ENCODE results near the gene KLHDC8B. TPM values are rescaled to one million over a fixed set of nuclear protein-coding genes. Genes with fewer than 3 reads are reported as not detected.
"Not testable (repeated sequence)": the region's sequence is repeated elsewhere in the genome, so short reads cannot be mapped to it uniquely, and the experiment has no call there.

KLHDC8B gene
- total RNA-seq, 1 experiment from 2014 or later = 1.7 TPM

DNA sequence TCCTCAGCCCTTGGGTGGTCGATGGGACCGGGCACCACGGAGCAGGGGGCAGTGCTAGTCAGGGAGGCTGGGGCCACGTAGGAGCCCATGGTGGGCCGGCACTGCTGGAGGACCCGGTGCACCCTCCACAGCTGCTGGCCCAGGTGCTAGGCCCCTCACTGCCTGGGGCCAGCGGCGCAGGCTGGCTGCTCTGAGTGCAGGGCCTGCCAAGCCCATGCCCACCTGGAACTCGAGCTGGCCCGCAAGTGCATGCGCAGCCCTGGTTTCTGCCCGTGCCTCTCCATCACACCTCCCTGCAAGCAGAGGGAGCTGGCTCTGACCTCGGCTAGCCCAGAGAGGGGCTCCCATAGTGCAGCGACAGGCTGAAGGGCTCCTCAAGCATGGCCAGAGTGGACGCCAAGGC lies 42.1 kb downstream of the KLHDC8B start:
- POLR2A ChIA-PET = interaction anchor here (1.1 kb wide), 1 partner anchor 49 kb away, joined by 3 read pairs; no protein-coding TSS in a partner anchor
- intact Hi-C loops (cut with micrococcal nuclease) = no loop called here

DNA sequence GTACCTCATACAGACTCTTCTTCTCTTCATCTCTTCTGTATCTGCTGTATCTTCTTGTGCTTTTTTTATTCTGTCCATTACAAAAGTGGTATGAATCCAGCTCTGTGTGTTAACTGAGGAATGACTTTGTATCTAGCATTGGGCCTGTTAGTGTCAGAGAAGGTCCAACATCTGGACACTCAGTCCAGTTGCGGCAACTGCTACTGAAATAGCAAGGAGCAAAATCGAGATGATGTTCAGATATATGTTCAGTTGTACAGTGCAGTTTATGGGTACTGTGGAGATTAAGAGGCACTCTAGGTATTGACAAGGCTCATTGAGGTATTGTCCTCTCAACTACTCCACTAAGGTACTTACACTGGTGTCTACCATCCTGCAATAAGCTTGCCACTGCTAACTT lies 42.6 kb downstream of the KLHDC8B start:
- Mint-ChIP-seq H3K27ac (ENCODE audit: low read depth, unreplicated experiment) (no peak overlapping the region), H3K9me3 (ENCODE audit: unreplicated experiment) (peaks cover 8% of the 10 kb centered on the region), H3K4me1 (ENCODE audit: insufficient read depth, unreplicated experiment) (no peaks in the 10 kb centered on the region), H3K27me3 (ENCODE audit: insufficient read depth, unreplicated experiment) (no peaks in the 10 kb centered on the region), H3K4me3 (ENCODE audit: unreplicated experiment) (no peak overlapping the region), H3K36me3 (ENCODE audit: insufficient read depth, unreplicated experiment) (no peaks in the 10 kb centered on the region)
- TF ChIP-seq, protein P1, sequence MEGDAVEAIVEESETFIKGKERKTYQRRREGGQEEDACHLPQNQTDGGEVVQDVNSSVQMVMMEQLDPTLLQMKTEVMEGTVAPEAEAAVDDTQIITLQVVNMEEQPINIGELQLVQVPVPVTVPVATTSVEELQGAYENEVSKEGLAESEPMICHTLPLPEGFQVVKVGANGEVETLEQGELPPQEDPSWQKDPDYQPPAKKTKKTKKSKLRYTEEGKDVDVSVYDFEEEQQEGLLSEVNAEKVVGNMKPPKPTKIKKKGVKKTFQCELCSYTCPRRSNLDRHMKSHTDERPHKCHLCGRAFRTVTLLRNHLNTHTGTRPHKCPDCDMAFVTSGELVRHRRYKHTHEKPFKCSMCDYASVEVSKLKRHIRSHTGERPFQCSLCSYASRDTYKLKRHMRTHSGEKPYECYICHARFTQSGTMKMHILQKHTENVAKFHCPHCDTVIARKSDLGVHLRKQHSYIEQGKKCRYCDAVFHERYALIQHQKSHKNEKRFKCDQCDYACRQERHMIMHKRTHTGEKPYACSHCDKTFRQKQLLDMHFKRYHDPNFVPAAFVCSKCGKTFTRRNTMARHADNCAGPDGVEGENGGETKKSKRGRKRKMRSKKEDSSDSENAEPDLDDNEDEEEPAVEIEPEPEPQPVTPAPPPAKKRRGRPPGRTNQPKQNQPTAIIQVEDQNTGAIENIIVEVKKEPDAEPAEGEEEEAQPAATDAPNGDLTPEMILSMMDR (IDR thresholded peaks at IDR 0.05; ENCODE audit: unreplicated experiment) = no peak
- no peak for DNase-seq (ENCODE audit: unreplicated experiment)
- BruUV-seq (replicated peaks) = no TSS peak
- ChIA-PET POLR2A (interaction anchor here (1.0 to 1.1 kb wide), 2 partner anchors 19 to 48 kb away, joined by 3 read pairs; no protein-coding TSS in a partner anchor), CTCF (interaction anchor here (0.6 to 1.2 kb wide), 3 partner anchors 8 to 286 kb away, joined by 3 read pairs; no protein-coding TSS in a partner anchor)
- intact Hi-C loops (cut with micrococcal nuclease) = no loop called here

More for the DNA sequence above, 42.1 kb downstream of the KLHDC8B start:
- Mint-ChIP-seq H3K4me1 (ENCODE audit: insufficient read depth, unreplicated experiment) (no peaks in the 10 kb centered on the region), H3K27ac (ENCODE audit: low read depth, unreplicated experiment) (no peak overlapping the region), H3K36me3 (ENCODE audit: insufficient read depth, unreplicated experiment) (no peaks in the 10 kb centered on the region), H3K27me3 (ENCODE audit: insufficient read depth, unreplicated experiment) (no peaks in the 10 kb centered on the region), H3K4me3 (ENCODE audit: unreplicated experiment) (no peak overlapping the region), H3K9me3 (ENCODE audit: unreplicated experiment) (peaks cover 8% of the 10 kb centered on the region)
- TF ChIP-seq, protein P1 (IDR thresholded peaks at IDR 0.05; ENCODE audit: unreplicated experiment) = no peak
- DNase-seq (ENCODE audit: unreplicated experiment) = no peak
- BruUV-seq (replicated peaks) = no TSS peak
- CTCF ChIA-PET = interaction anchor here (0.6 to 1.4 kb wide), 5 partner anchors 9 to 82 kb away, joined by 3 read pairs; no protein-coding TSS in a partner anchor

DNA sequence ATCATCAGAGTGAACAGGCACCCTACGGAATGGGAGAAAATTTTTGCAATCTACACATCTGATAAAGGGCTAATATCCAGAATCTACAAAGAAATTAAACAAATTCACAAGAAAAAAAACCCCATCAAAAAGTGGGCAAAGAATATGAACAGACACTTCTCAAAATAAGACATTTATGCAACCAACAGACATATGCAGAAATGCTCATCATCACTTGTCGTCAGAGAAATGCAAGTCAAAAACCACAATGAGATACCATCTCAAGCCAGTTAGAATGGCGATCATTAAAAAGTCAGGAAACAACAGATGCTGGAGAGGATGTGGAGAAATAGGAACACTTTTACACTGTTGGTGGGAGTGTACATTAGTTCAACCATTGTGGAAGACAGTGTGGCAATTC lies 45.3 kb downstream of the KLHDC8B start:
- DNase-seq (ENCODE audit: unreplicated experiment); H3K27me3 Mint-ChIP-seq (ENCODE audit: insufficient read depth, unreplicated experiment); H3K4me3 Mint-ChIP-seq (ENCODE audit: unreplicated experiment); H3K36me3 Mint-ChIP-seq (ENCODE audit: insufficient read depth, unreplicated experiment); H3K27ac Mint-ChIP-seq (ENCODE audit: low read depth, unreplicated experiment); intact Hi-C loops (cut with micrococcal nuclease); BruUV-seq (replicated peaks); H3K9me3 Mint-ChIP-seq (ENCODE audit: unreplicated experiment); H3K4me1 Mint-ChIP-seq (ENCODE audit: insufficient read depth, unreplicated experiment); CTCF ChIA-PET: not testable (repeated sequence)
- POLR2A ChIA-PET = interaction anchor here (0.8 kb wide), 1 partner anchor 44 kb away, joined by 3 read pairs; no protein-coding TSS in a partner anchor

DNA sequence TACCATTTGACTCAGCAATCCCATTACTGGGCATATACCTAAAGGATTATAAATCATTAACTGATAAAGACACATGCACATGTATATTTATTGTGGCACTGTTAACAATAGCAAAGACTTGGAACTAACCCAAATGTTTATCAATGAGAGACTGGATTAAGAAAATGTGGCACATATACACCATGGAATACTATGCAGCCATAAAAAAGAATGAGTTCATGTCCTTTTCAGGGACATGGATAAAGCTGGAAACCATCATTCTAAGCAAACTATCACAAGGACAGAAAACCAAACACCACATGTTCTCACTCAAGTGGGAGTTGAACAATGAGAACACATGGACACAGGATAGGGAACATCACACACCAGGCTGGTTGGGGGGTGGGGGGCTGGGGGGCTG lies 45.7 kb downstream of the KLHDC8B start:
- BruUV-seq (replicated peaks); H3K27ac Mint-ChIP-seq (ENCODE audit: low read depth, unreplicated experiment): not testable (repeated sequence)
- H3K9me3 Mint-ChIP-seq (ENCODE audit: unreplicated experiment) = peaks cover 12% of the 10 kb centered on the region

DNA sequence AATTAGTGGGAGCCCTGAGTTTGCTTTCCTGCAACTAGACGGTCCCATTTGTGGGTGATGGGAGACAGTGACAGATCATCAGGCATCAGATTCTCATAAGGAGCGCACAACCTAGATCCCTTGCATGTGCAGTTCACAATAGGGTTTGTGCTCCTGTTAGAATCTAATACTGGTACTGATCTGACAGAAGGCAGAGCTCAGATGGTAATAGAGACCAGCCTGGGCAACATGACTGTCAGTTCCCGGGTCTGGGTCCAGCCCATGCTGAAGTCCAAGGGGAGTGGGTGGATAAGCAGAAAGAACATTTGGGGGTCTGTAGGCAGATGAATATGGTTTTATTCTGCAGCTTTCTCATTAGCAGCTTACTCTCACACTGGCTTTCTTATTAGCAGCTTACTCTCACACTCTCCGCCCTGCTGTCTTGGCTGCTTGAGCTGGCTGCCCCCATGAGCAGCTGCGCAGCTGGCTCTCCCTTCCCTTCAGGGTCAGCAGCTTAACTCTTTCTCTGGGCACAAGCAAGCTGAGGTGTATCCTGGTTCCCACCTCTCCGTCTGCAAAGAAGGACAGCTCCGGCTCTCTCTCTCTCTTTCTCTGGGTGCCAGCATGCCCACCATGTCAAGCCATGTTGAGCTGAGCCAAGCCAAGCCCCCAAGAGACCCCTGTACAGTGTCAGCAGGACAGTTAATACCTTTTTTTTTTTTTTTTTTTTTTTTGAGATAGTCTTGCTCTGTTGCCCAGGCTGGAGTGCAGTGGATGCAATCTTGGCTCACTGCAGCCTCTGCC lies 46.5 kb downstream of the KLHDC8B start:
- no peaks in the 10 kb centered on the region for H3K27me3 Mint-ChIP-seq (ENCODE audit: insufficient read depth, unreplicated experiment)
- DNase-seq (ENCODE audit: unreplicated experiment) = no peak
- no peaks in the 10 kb centered on the region for H3K36me3 Mint-ChIP-seq (ENCODE audit: insufficient read depth, unreplicated experiment)
- H3K4me3 Mint-ChIP-seq (ENCODE audit: unreplicated experiment) = no peak overlapping the region
- peak overlapping the region; percentile 67 for H3K27ac Mint-ChIP-seq (ENCODE audit: low read depth, unreplicated experiment)
- TF ChIP-seq, protein P1 (IDR thresholded peaks at IDR 0.05; ENCODE audit: unreplicated experiment) = no peak
- ChIA-PET POLR2A (interaction anchor here (0.6 to 1.8 kb wide), 6 partner anchors 21 to 370 kb away, joined by 3 to 10 read pairs (median 3); partner anchors contain the start of genes PRKAR2A and RHOA), CTCF (interaction anchor here (0.6 kb wide), 1 partner anchor 225 kb away, joined by 3 read pairs; no protein-coding TSS in a partner anchor)
- intact Hi-C loops (cut with micrococcal nuclease) = no loop called here
- BruUV-seq (replicated peaks) = no TSS peak
- H3K4me1 Mint-ChIP-seq (ENCODE audit: insufficient read depth, unreplicated experiment) = no peaks in the 10 kb centered on the region
- H3K9me3 Mint-ChIP-seq (ENCODE audit: unreplicated experiment) = peaks cover 17% of the 10 kb centered on the region

More for the DNA sequence above, 45.7 kb downstream of the KLHDC8B start:
- POLR2A ChIA-PET = interaction anchor here (1.1 to 1.3 kb wide), 2 partner anchors 22 to 52 kb away, joined by 3 read pairs; no protein-coding TSS in a partner anchor
- H3K27me3 Mint-ChIP-seq (ENCODE audit: insufficient read depth, unreplicated experiment); CTCF ChIA-PET; H3K4me3 Mint-ChIP-seq (ENCODE audit: unreplicated experiment); H3K4me1 Mint-ChIP-seq (ENCODE audit: insufficient read depth, unreplicated experiment); DNase-seq (ENCODE audit: unreplicated experiment); intact Hi-C loops (cut with micrococcal nuclease); H3K36me3 Mint-ChIP-seq (ENCODE audit: insufficient read depth, unreplicated experiment): not testable (repeated sequence)

DNA sequence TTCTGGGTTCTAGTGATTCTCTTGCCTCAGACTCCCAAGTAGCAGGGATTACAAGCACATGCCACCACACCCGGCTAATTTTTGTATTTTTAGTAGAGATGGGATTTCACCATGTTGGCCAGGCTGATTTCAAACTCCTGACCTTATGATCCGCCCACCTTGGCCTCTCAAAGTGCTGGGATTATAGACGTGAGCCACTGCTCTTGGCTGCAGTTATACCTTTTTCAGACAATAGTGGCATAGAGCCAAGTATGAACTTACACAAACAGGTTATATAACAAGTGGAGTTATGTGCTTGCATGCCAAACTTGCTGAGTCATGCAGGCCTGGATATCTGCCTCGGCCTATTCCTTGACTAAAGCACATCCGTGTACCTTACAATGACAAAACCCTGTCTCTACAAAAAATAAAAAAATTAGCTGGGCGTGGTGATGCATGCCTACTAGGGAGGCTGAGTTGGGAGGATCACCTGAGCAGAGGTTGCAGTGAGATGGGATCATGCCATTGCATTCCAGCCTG lies 47.1 kb downstream of the KLHDC8B start:
- BruUV-seq (replicated peaks); H3K27me3 Mint-ChIP-seq (ENCODE audit: insufficient read depth, unreplicated experiment); H3K4me1 Mint-ChIP-seq (ENCODE audit: insufficient read depth, unreplicated experiment); intact Hi-C loops (cut with micrococcal nuclease); H3K36me3 Mint-ChIP-seq (ENCODE audit: insufficient read depth, unreplicated experiment); H3K4me3 Mint-ChIP-seq (ENCODE audit: unreplicated experiment): not testable (repeated sequence)
- ChIA-PET CTCF (interaction anchor here (0.6 kb wide), 1 partner anchor 16 kb away, joined by 3 read pairs; no protein-coding TSS in a partner anchor), POLR2A (interaction anchor here (0.7 to 1.8 kb wide), 5 partner anchors 20 to 78 kb away, joined by 3 to 10 read pairs (median 5); no protein-coding TSS in a partner anchor)
- Mint-ChIP-seq H3K9me3 (ENCODE audit: unreplicated experiment) (peaks cover 17% of the 10 kb centered on the region), H3K27ac (ENCODE audit: low read depth, unreplicated experiment) (peak overlapping the region; percentile 67)
- DNase-seq (ENCODE audit: unreplicated experiment) = peak; percentile 98

Measured in MCF 10A (cell line).